H9 (cell line): ENCODE results near the gene TANGO6. TPM values are rescaled to one million over a fixed set of nuclear protein-coding genes. Genes with fewer than 3 reads are reported as not detected.
"Not testable (repeated sequence)": the region's sequence is repeated elsewhere in the genome, so short reads cannot be mapped to it uniquely, and the experiment has no call there.

Experiments
- DNase-seq: peaks from one replicate; pipeline ENCODE4 v3.0.0-alpha.2; 2017
- H2AFZ ChIP-seq: one replicate; pipeline ENCODE4 v1.6.1; 2013; ENCODE audit warnings: mild to moderate bottlenecking, low read length, control low read depth, moderate library complexity
- H2AK5ac ChIP-seq: 2 replicates; pipeline ENCODE4 v1.6.1; 2013; ENCODE audit warnings: low read length, control low read depth, mixed read lengths; ENCODE audit not compliant: insufficient read length
- H2BK120ac ChIP-seq: one replicate; pipeline ENCODE4 v1.6.1; 2013; ENCODE audit warnings: low read depth, mild to moderate bottlenecking, low read length, control low read depth, inconsistent platforms; ENCODE audit not compliant: poor library complexity, severe bottlenecking
- H2BK12ac ChIP-seq: 2 replicates; pipeline ENCODE4 v1.6.1; 2013; ENCODE audit warnings: low read length, control low read depth, mixed read lengths, low read depth; ENCODE audit not compliant: insufficient read length
- H2BK15ac ChIP-seq: 2 replicates; pipeline ENCODE4 v1.6.1; 2013; ENCODE audit warnings: low read depth, low read length, control low read depth
- H2BK20ac ChIP-seq: one replicate; pipeline ENCODE4 v1.6.1; 2013; ENCODE audit warnings: low read depth, mild to moderate bottlenecking, low read length, control low read depth, inconsistent platforms; ENCODE audit not compliant: poor library complexity, severe bottlenecking
- H2BK5ac ChIP-seq: 2 replicates; pipeline ENCODE4 v1.6.1; 2013; ENCODE audit warnings: low read length, control low read depth, mixed read lengths; ENCODE audit not compliant: insufficient read length
- H3K14ac ChIP-seq: 2 replicates; pipeline ENCODE4 v1.6.1; 2013; ENCODE audit warnings: low read length, control low read depth; ENCODE audit not compliant: insufficient read depth
- H3K18ac ChIP-seq: 2 replicates; pipeline ENCODE4 v1.6.1; 2013; ENCODE audit warnings: low read depth, mild to moderate bottlenecking, mixed read lengths, low read length, control low read depth; ENCODE audit not compliant: insufficient read length
- H3K23ac ChIP-seq: 2 replicates; pipeline ENCODE4 v1.6.1; 2013; ENCODE audit warnings: low read length, control low read depth, mixed read lengths, low read depth; ENCODE audit not compliant: insufficient read length
- H3K23me2 ChIP-seq: 2 replicates; pipeline ENCODE4 v1.6.1; 2013; ENCODE audit warnings: low read depth, mild to moderate bottlenecking, mixed read lengths, low read length, control low read depth; ENCODE audit not compliant: insufficient read length, poor library complexity, severe bottlenecking
- H3K27ac ChIP-seq: 2 replicates; pipeline ENCODE4 v1.5.1; 2013; ENCODE audit warnings: low read length, control low read depth, mixed read lengths, low read depth; ENCODE audit not compliant: insufficient read length
- H3K27me3 ChIP-seq: 2 replicates; pipeline ENCODE4 v1.6.1; 2013; ENCODE audit warnings: low read length, control low read depth, inconsistent platforms; ENCODE audit not compliant: insufficient read depth
- H3K4ac ChIP-seq: 2 replicates; pipeline ENCODE4 v1.6.1; 2013; ENCODE audit warnings: low read depth, mild to moderate bottlenecking, control low read depth, inconsistent platforms, low read length, moderate library complexity
- H3K4me1 ChIP-seq: 2 replicates; pipeline ENCODE4 v1.6.1; 2013; ENCODE audit warnings: low read length, control low read depth, inconsistent platforms; ENCODE audit not compliant: insufficient read depth
- H3K4me2 ChIP-seq: 2 replicates; pipeline ENCODE4 v1.6.1; 2013; ENCODE audit warnings: low read length, control low read depth, mixed read lengths; ENCODE audit not compliant: insufficient read length, insufficient read depth
- H3K56ac ChIP-seq: 2 replicates; pipeline ENCODE4 v1.6.1; 2013; ENCODE audit warnings: low read depth, mild to moderate bottlenecking, mixed read lengths, low read length, control low read depth; ENCODE audit not compliant: insufficient read length
- H3K79me1 ChIP-seq: 2 replicates; pipeline ENCODE4 v1.6.1; 2013; ENCODE audit warnings: low read depth, mild to moderate bottlenecking, moderate library complexity, low read length, control low read depth, inconsistent platforms; ENCODE audit not compliant: insufficient read depth, poor library complexity, severe bottlenecking
- H3K79me2 ChIP-seq: 2 replicates; pipeline ENCODE4 v1.6.1; 2013; ENCODE audit warnings: low read length, control low read depth, inconsistent platforms; ENCODE audit not compliant: insufficient read depth
- H3K9ac ChIP-seq: 2 replicates; pipeline ENCODE4 v1.6.1; 2013; ENCODE audit warnings: low read length, control low read depth, mixed read lengths; ENCODE audit not compliant: insufficient read length; ENCODE audit errors: extremely low read depth
- H3K9me3 ChIP-seq: one replicate; pipeline ENCODE4 v1.6.1; 2013; ENCODE audit warnings: low read depth, low read length, inconsistent platforms; ENCODE audit not compliant: control insufficient read depth
- H3T11ph ChIP-seq: one replicate; pipeline ENCODE4 v1.6.1; 2013; ENCODE audit warnings: mild to moderate bottlenecking, low read length, control low read depth, inconsistent platforms
- H4K20me1 ChIP-seq: one replicate; pipeline ENCODE4 v1.6.1; 2013; ENCODE audit not compliant: control insufficient read depth, insufficient read length, insufficient read depth
- H4K5ac ChIP-seq: 2 replicates; pipeline ENCODE4 v1.6.1; 2013; ENCODE audit warnings: low read depth, mild to moderate bottlenecking, mixed read lengths, low read length, control low read depth; ENCODE audit not compliant: insufficient read length
- H4K8ac ChIP-seq: replicated peaks from 2 replicates; pipeline ENCODE4 v1.6.1; 2013; ENCODE audit warnings: low read length, control low read depth, mixed read lengths, low read depth; ENCODE audit not compliant: insufficient read length
- H4K91ac ChIP-seq: 2 replicates; pipeline ENCODE4 v1.6.1; 2013; ENCODE audit warnings: low read depth, mild to moderate bottlenecking, moderate library complexity, mixed read lengths, low read length, control low read depth; ENCODE audit not compliant: insufficient read length
- H3K27ac Mint-ChIP-seq, 3 experiments: 2 replicates in 2 of 3; 3 replicates in 1 of 3; pipeline ENCODE4 v1.8.0; 2020 to 2021; ENCODE audit warnings: mixed read lengths in 3 of 3, mild to moderate bottlenecking in 1 of 3, moderate library complexity in 1 of 3
- H3K27me3 Mint-ChIP-seq: 2 replicates; pipeline ENCODE4 v1.8.0; 2021; ENCODE audit warnings: low read depth, mild to moderate bottlenecking, moderate library complexity, mixed read lengths
- H3K36me3 Mint-ChIP-seq, 3 experiments: 2 replicates in 2 of 3; 3 replicates in 1 of 3; pipeline ENCODE4 v1.8.0; 2020 to 2021; ENCODE audit warnings: low read depth in 3 of 3, mixed read lengths in 3 of 3; ENCODE audit not compliant: insufficient read depth in 1 of 3
- H3K4me1 Mint-ChIP-seq, 2 experiments: 2 replicates each; pipeline ENCODE4 v1.8.0; 2020; ENCODE audit warnings: mixed read lengths in 2 of 2
- H3K4me3 Mint-ChIP-seq, 2 experiments: 2 replicates in 1 of 2; 3 replicates in 1 of 2; pipeline ENCODE4 v1.8.0; 2020 to 2021; ENCODE audit warnings: mild to moderate bottlenecking in 2 of 2, mixed read lengths in 2 of 2, moderate library complexity in 1 of 2
- H3K9me3 Mint-ChIP-seq, 2 experiments: 2 replicates in 1 of 2; 3 replicates in 1 of 2; pipeline ENCODE4 v1.8.0; 2020; ENCODE audit warnings: mild to moderate bottlenecking in 2 of 2, mixed read lengths in 2 of 2, moderate library complexity in 1 of 2
- WGBS: extraction: QIAGEN DNeasy Blood & Tissue Kit; methylation state at CpG from one replicate; pipeline ENCODE4 v1.1.7; 2013; ENCODE audit warnings: missing lambda C conversion rate, low lambda C conversion rate, mixed read lengths; ENCODE audit not compliant: insufficient read length; ENCODE audit errors: extremely low coverage; 5-methylcytosine and 5-hydroxymethylcytosine counted together
- total RNA-seq: library from RNA; stranded (reverse); gene quantifications from 2 replicates; pipeline ENCODE4 v1.2.1, GENCODE V29; 2021
- TF ChIP-seq, protein P1 (sequence below): fragments of 200-600 bp; sonication (generic); conservative IDR thresholded peaks from 3 replicates; pipeline ENCODE4 v1.8.0; 2021; ENCODE audit warnings: antibody characterized with exemption, mild to moderate bottlenecking

TANGO6 gene
- total RNA-seq, 1 experiment from 2014 or later = 12.0 TPM

DNA sequence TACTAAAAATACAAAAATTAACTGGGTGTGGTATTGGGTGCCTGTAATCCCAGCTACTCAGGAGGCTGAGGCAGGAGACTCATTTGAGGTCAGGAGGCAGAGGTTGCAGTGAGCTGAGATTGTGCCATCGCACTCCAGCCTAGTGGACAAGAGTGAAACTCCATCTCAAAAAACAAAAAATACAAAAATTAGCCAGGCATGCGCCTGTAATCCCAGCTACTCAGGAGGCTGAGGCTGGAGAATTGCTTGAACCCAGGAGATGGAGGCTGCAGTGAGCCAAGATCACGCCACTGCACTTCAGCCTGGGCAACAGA is 208.1 kb downstream of the TANGO6 start:
- H3K27me3 Mint-ChIP-seq, H3K4me1 Mint-ChIP-seq, H3K4me1 ChIP-seq, H3K27ac ChIP-seq, H3K18ac ChIP-seq, H3K4ac ChIP-seq, H2BK120ac ChIP-seq, H3K36me3 Mint-ChIP-seq, DNase-seq, H3K79me2 ChIP-seq, H3K9ac ChIP-seq, H2AK5ac ChIP-seq, H2AFZ ChIP-seq, H3T11ph ChIP-seq, H2BK5ac ChIP-seq, H3K4me2 ChIP-seq, H3K4me3 Mint-ChIP-seq, H3K14ac ChIP-seq, H4K8ac ChIP-seq, H2BK15ac ChIP-seq, H3K27ac Mint-ChIP-seq, H2BK12ac ChIP-seq, H3K23ac ChIP-seq, H3K9me3 ChIP-seq, H3K23me2 ChIP-seq, H3K56ac ChIP-seq, H2BK20ac ChIP-seq, H3K27me3 ChIP-seq, H3K79me1 ChIP-seq, H4K5ac ChIP-seq, H3K9me3 Mint-ChIP-seq, H4K91ac ChIP-seq, H4K20me1 ChIP-seq: not testable (repeated sequence)
- TF ChIP-seq, protein P1, sequence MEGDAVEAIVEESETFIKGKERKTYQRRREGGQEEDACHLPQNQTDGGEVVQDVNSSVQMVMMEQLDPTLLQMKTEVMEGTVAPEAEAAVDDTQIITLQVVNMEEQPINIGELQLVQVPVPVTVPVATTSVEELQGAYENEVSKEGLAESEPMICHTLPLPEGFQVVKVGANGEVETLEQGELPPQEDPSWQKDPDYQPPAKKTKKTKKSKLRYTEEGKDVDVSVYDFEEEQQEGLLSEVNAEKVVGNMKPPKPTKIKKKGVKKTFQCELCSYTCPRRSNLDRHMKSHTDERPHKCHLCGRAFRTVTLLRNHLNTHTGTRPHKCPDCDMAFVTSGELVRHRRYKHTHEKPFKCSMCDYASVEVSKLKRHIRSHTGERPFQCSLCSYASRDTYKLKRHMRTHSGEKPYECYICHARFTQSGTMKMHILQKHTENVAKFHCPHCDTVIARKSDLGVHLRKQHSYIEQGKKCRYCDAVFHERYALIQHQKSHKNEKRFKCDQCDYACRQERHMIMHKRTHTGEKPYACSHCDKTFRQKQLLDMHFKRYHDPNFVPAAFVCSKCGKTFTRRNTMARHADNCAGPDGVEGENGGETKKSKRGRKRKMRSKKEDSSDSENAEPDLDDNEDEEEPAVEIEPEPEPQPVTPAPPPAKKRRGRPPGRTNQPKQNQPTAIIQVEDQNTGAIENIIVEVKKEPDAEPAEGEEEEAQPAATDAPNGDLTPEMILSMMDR = peak; percentile 44; the same call in 2 of the 3 replicates
- WGBS = no CpG with 5 or more reads among the region's 3 CpGs
